PC-3 (cell line): ENCODE results near the gene AFF4. TPM values are rescaled to one million over a fixed set of nuclear protein-coding genes. Genes with fewer than 3 reads are reported as not detected.

Source experiments
- ATAC-seq: fragments of 200-7000 bp; cut with Tn5 transposase; 2 replicates; pipeline ENCODE4 v1.9.1; 2020; ENCODE audit warnings: mild to moderate bottlenecking, moderate library complexity
- BruUV-seq: library from RNA; stranded (reverse); fragments of 400-500 nt; replicated peaks from 2 replicates; lab custom pipeline; 2021; lab: Mats Ljungman, UMichigan
- CTCF ChIA-PET: fragments of 300-600 bp; sonication (Branson Sonifier 250); formaldehyde crosslinking; loops from one replicate; lab custom pipeline; 2022; ENCODE audit warnings: antibody characterized with exemption; lab: Charles Lee
- POLR2A ChIA-PET: fragments of 300-600 bp; sonication (Branson Sonifier 250); formaldehyde crosslinking; loops from one replicate; lab custom pipeline; 2022; ENCODE audit warnings: antibody characterized with exemption; ENCODE audit not compliant: unreplicated experiment; lab: Charles Lee
- DNase-seq: peaks from one replicate; pipeline ENCODE4 v3.0.0-alpha.2; 2015
- H2AFZ ChIP-seq: fragments of 300-600 bp; sonication (generic); 2 replicates; pipeline ENCODE4 v1.6.0; 2016; ENCODE audit warnings: antibody characterized with exemption, low read length
- H3F3A ChIP-seq: fragments of 300-600 bp; sonication (generic); one replicate; pipeline ENCODE4 v1.6.0; 2017; ENCODE audit warnings: antibody characterized with exemption, low read length, control low read depth, mild to moderate bottlenecking; ENCODE audit not compliant: unreplicated experiment
- H3K27ac ChIP-seq: fragments of 300-600 bp; sonication (generic); 2 replicates; pipeline ENCODE4 v1.5.1; 2016; ENCODE audit warnings: mild to moderate bottlenecking, low read length
- H3K27me3 ChIP-seq: fragments of 300-600 bp; sonication (generic); 2 replicates; pipeline ENCODE4 v1.6.1; 2016; ENCODE audit warnings: low read length, mixed read lengths
- H3K36me3 ChIP-seq: fragments of 300-600 bp; sonication (generic); 2 replicates; pipeline ENCODE4 v1.6.1; 2016; ENCODE audit warnings: low read depth, mixed run types, low read length, mixed read lengths
- H3K4me1 ChIP-seq: fragments of 300-600 bp; sonication (generic); 2 replicates; pipeline ENCODE4 v1.5.1; 2016; ENCODE audit warnings: low read length; ENCODE audit not compliant: insufficient read depth
- H3K4me2 ChIP-seq: fragments of 300-600 bp; sonication (generic); 2 replicates; pipeline ENCODE4 v1.6.0; 2016; ENCODE audit warnings: low read length
- H3K4me3 ChIP-seq: fragments of 300-600 bp; sonication (generic); 2 replicates; pipeline ENCODE4 v1.5.1; 2016; ENCODE audit warnings: mild to moderate bottlenecking, low read length, mixed read lengths
- H3K79me2 ChIP-seq: fragments of 300-600 bp; sonication (generic); 2 replicates; pipeline ENCODE4 v1.6.1; 2017; ENCODE audit warnings: low read length, mixed read lengths
- H3K9ac ChIP-seq: fragments of 300-600 bp; sonication (generic); 2 replicates; pipeline ENCODE4 v1.6.0; 2016; ENCODE audit warnings: mild to moderate bottlenecking, low read length
- H3K9me2 ChIP-seq: fragments of 300-600 bp; sonication (generic); replicated peaks from 2 replicates; pipeline ENCODE4 v1.6.1; 2016; ENCODE audit warnings: mixed run types, low read length, mixed read lengths
- H3K9me3 ChIP-seq: fragments of 300-600 bp; sonication (generic); 2 replicates; pipeline ENCODE4 v1.6.1; 2016; ENCODE audit warnings: low read length, mixed read lengths
- H4K20me1 ChIP-seq: fragments of 300-600 bp; sonication (generic); 2 replicates; pipeline ENCODE4 v1.6.1; 2016; ENCODE audit warnings: low read length, mixed read lengths
- CTCF ChIP-seq: fragments of 300-600 bp; sonication (generic); conservative IDR thresholded peaks from 2 replicates; pipeline ENCODE4 v1.5.1; 2017; ENCODE audit warnings: antibody characterized with exemption, low read depth, mild to moderate bottlenecking, low read length
- EZH2 ChIP-seq: fragments of 300-600 bp; sonication (generic); IDR thresholded peaks from one replicate; pipeline ENCODE4 v1.6.1; 2017; ENCODE audit warnings: antibody characterized with exemption, mild to moderate bottlenecking, low read length; ENCODE audit not compliant: unreplicated experiment
- EZH2phosphoT487 ChIP-seq: fragments of 300-600 bp; sonication (generic); IDR thresholded peaks from 2 replicates; pipeline ENCODE4 v1.6.1; 2018; ENCODE audit warnings: mild to moderate bottlenecking, antibody characterized with exemption, low read length, borderline replicate concordance
- intact Hi-C: fragments of 100-400 bp; cut with micrococcal nuclease; formaldehyde crosslinking; loops from 2 replicates; pipeline ENCODE4 v1.9.0; 2023
- total RNA-seq: library from RNA; depleted of rRNA; stranded (reverse); fragments of >200 nt; gene quantifications from 2 replicates; pipeline ENCODE4 v1.2.3, GENCODE V29; 2014

The AFF4 gene
- total RNA-seq, 1 experiment from 2014 or later, result 23.5 TPM

- CTCF ChIA-PET, result no interaction called here
- BruUV-seq, result no TSS peak
These were observed 73.9 kb downstream of the AFF4 start for GRCh38 chr5:132889501-132889900.

GRCh38 chr5:132887283-132887682, 76.2 kb downstream of the AFF4 start:
- ChIA-PET POLR2A (no interaction called here), CTCF (no interaction called here)
- no peak overlapping the region for H3K9ac ChIP-seq
- H3K4me1 ChIP-seq, result no peaks in the 10 kb centered on the region
- BruUV-seq, result no TSS peak
- H3K9me2 ChIP-seq, result no peaks in the 10 kb centered on the region
- H4K20me1 ChIP-seq, result no peaks in the 10 kb centered on the region
- no peaks in the 10 kb centered on the region for H3K79me2 ChIP-seq
- TF ChIP-seq EZH2 (no peak), EZH2phosphoT487 (no peak), CTCF (no peak)
- DNase-seq (no peak), ATAC-seq (no peak)
- no peak overlapping the region for H3K4me2 ChIP-seq
- intact Hi-C loops, result no loop called here
- H3K36me3 ChIP-seq, result peaks cover 43% of the 10 kb centered on the region
- H3K9me3 ChIP-seq, result no peaks in the 10 kb centered on the region
- no peak overlapping the region for H3K4me3 ChIP-seq
- H2AFZ ChIP-seq, result no peak overlapping the region
- no peaks in the 10 kb centered on the region for H3K27me3 ChIP-seq
- no peak overlapping the region for H3K27ac ChIP-seq
- no peaks in the 10 kb centered on the region for H3F3A ChIP-seq

More at GRCh38 chr5:132889501-132889900, 73.9 kb downstream of the AFF4 start:
- intact Hi-C loops, result no loop called here
- H3K9ac ChIP-seq, result no peak overlapping the region
- H3K9me3 ChIP-seq, result no peaks in the 10 kb centered on the region
- no peak overlapping the region for H3K27ac ChIP-seq
- no peaks in the 10 kb centered on the region for H3K9me2 ChIP-seq
- ATAC-seq (no peak), DNase-seq (no peak)
- no peaks in the 10 kb centered on the region for H3K79me2 ChIP-seq
- H4K20me1 ChIP-seq, result no peaks in the 10 kb centered on the region
- H3K4me3 ChIP-seq, result no peak overlapping the region
- no peaks in the 10 kb centered on the region for H3K4me1 ChIP-seq
- peaks cover 49% of the 10 kb centered on the region for H3K36me3 ChIP-seq
- H3K27me3 ChIP-seq, result no peaks in the 10 kb centered on the region
- H2AFZ ChIP-seq, result no peak overlapping the region
- H3F3A ChIP-seq, result no peaks in the 10 kb centered on the region
- H3K4me2 ChIP-seq, result no peak overlapping the region
- POLR2A ChIA-PET, result no interaction called here
- no peak for TF ChIP-seq EZH2phosphoT487
- no peak for TF ChIP-seq CTCF

GRCh38 chr5:132886064-132886823, 77.2 kb downstream of the AFF4 start:
- Histone ChIP-seq H2AFZ (no peak overlapping the region), H3K79me2 (no peaks in the 10 kb centered on the region), H3K9me2 (no peaks in the 10 kb centered on the region), H3K4me3 (no peak overlapping the region), H3F3A (no peaks in the 10 kb centered on the region), H3K36me3 (peaks cover 41% of the 10 kb centered on the region), H3K9ac (no peak overlapping the region), H3K9me3 (no peaks in the 10 kb centered on the region), H3K27me3 (no peaks in the 10 kb centered on the region), H3K4me2 (no peak overlapping the region), H3K27ac (no peak overlapping the region), H4K20me1 (no peaks in the 10 kb centered on the region), H3K4me1 (no peaks in the 10 kb centered on the region)
- ChIA-PET POLR2A (no interaction called here), CTCF (no interaction called here)
- ATAC-seq (no peak), DNase-seq (no peak)
- no TSS peak for BruUV-seq
- intact Hi-C loops, result no loop called here
- TF ChIP-seq CTCF, result no peak
- TF ChIP-seq EZH2phosphoT487, result no peak
- no peak for TF ChIP-seq EZH2
